GM12801 (cell line): ENCODE data around the gene GLIPR2.

ENCODE experiments used
- TF ChIP-seq, protein P1 (sequence below): IDR thresholded peaks from one replicate; pipeline ENCODE4 v1.5.1; 2011; ENCODE audit warnings: control low read depth; ENCODE audit not compliant: insufficient read length; ENCODE audit errors: extremely low read depth

GLIPR2 gene

DNA sequence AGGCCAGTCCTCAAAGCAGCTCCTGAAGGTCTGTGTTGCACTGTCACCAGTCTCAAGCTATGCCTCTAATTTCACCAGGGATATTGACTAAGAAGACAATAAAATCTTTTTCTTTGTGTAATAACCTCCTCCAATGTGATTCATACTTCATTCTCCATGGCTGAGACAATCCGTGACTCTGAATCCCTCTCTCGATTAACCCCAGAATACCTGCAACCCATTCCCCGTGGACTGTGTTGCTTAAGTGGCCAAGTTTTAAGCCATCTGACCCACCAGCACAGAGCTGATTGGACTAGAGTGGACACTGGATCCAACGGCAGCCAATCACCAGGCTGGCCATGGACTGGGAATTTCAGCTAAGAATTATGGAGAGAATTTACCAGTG lies 27.2 kb downstream of the GLIPR2 start:
- TF ChIP-seq, protein P1, sequence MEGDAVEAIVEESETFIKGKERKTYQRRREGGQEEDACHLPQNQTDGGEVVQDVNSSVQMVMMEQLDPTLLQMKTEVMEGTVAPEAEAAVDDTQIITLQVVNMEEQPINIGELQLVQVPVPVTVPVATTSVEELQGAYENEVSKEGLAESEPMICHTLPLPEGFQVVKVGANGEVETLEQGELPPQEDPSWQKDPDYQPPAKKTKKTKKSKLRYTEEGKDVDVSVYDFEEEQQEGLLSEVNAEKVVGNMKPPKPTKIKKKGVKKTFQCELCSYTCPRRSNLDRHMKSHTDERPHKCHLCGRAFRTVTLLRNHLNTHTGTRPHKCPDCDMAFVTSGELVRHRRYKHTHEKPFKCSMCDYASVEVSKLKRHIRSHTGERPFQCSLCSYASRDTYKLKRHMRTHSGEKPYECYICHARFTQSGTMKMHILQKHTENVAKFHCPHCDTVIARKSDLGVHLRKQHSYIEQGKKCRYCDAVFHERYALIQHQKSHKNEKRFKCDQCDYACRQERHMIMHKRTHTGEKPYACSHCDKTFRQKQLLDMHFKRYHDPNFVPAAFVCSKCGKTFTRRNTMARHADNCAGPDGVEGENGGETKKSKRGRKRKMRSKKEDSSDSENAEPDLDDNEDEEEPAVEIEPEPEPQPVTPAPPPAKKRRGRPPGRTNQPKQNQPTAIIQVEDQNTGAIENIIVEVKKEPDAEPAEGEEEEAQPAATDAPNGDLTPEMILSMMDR = no peak

DNA sequence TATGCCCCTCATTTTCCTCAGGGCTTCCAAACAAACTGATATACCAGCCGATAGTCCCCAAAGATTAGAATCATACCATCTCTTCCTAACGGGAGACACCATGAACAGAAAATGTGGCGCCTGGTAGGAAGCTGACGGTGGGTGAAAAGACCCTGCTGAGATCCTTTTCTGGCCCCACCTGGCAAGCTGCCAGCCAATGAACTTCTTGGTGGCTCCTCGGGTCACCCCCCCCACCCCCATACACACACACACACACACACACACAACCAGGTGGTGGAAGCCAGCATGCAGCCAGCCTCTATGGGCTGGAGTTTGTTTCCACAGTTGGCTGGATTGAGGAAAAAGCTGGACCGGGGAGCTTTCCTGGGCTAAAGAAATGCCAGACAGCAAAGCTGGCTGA lies 27.8 kb downstream of the GLIPR2 start:
- TF ChIP-seq, protein P1 = no peak

DNA sequence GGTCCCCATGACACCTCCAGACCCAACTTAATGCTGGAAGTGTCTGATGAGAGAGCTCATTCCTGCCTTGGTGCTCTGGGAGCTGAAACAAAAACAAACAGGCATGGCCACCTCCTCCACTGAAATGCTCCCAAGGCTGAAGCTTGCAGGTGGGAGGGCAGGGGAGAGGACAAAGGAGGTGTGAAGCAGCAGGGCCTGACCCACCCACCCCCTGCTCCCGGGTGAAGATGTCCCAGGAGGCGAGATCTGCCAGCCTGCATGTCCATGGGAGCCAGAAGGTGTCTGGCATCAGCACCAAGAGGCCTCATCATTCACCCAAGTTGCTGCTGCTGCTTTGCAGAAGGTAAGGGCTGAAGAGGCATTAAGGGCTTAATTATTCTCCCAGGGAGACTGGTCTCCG lies 28.5 kb downstream of the GLIPR2 start:
- TF ChIP-seq, protein P1 = no peak

DNA sequence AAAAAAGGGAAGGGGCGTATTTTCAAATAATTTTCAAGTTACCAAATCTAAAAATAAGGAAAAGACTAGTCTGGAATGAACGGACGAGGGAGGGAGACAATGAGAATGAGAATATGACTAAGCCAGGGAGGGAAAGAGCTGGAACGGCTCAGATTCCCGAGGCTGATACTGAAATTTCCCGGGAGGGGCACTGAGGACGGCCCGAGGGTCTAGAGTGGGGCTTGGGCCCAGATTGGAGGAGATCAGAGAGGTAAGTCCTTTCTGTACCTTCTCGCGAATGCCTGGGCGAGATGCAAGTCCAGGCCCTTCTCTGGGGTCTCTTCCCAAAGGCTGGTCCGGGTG lies 29.3 kb downstream of the GLIPR2 start:
- TF ChIP-seq, protein P1 = no peak

DNA sequence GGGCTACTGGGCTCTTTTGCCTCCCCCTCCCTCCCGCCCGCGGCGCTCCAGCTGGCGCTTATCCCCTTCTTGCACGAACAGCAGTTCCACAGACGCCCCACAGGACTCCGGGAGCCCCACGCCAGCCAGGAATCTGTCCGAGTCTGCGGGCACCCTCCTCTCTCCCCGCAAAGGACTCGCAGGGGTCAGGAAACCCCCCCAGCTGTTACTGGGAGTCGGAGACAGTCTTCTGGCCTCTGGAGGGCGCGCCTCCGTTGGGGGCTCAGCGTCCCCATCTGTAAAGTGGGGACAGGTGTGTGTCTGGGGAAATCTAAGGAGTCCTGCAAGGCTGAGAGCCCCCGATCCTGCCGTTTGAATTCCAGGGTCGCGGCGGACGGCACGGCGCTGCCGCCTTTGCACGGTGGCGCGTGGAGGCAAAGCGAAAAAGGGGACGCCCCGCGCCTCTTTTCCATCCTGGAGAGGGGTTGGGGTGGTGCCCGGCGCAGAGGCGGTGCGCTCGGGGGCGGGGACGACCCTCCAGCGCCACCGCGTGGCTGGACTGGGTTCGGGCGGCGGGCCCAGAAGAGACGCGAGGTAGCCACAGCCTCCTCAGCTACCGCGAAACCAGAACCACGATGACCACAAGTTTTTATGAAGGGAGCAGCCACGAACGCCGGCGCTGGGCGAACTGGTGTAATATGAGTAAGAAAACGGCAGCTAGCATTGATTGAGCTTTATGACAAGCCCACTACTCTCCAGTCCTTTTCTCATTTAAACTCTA lies 29.8 kb downstream of the GLIPR2 start:
- TF ChIP-seq, protein P1 = no peak

DNA sequence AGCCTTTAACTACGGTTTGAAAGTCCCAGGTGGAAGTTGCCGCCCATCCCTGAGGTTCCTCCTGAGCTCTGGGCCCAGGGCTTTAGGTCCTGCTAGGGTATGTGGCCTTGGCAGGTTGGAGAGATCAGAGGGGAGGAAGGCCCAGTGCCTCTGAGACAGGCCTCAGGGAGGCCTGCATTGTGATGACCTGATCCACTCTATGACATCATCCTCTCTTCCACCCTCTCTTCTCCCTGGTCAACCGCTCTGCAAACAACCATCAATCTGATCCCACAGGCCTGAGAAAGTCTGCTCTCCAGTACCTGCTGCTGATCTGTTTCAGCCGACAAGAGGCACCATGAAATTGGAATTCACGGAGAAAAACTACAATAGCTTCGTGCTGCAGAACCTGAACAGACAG lies 32.6 kb downstream of the GLIPR2 start, which contains the start of gene CCIN:
Gene CCIN (plus strand): TSS at position 223 of the 400 bp plus-strand sequence. CDS start 115 bp downstream, at position 338.
- TF ChIP-seq, protein P1 = no peak

DNA sequence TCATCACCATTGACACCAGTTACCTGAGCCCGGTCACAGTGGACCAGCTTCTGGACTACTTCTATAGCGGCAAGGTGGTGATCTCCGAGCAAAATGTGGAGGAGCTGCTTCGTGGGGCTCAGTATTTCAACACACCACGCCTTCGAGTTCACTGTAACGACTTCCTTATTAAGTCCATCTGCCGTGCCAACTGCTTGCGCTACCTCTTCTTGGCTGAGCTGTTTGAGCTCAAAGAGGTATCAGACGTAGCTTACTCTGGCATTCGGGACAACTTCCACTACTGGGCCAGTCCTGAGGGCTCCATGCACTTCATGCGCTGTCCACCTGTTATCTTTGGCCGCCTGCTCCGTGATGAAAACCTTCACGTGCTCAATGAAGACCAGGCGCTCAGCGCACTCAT lies 33.2 kb downstream of the GLIPR2 start:
- TF ChIP-seq, protein P1 = no peak
